Esophagus squamous epithelium (tissue), 5 donors: ENCODE measurements around the gene FGFRL1. TPM values are rescaled to one million over a fixed set of nuclear protein-coding genes. Genes with fewer than 3 reads are reported as not detected.
A peak's percentile ranks its signal among the peaks of the same experiment; 100 is the strongest.
"Not testable (repeated sequence)": the region's sequence is repeated elsewhere in the genome, so short reads cannot be mapped to it uniquely, and the experiment has no call there.

ENCODE experiments used
- DNase-seq: peaks from one replicate; lab custom pipeline; 2025; lab: John Stamatoyannopoulos, UW
- H3K27ac ChIP-seq, 4 donors: fragments of 200-600 bp; sonication (generic); one replicate each; pipeline ENCODE4 v1.5.1; 2016 to 2019; ENCODE audit warnings: mild to moderate bottlenecking in 1 of 4
- H3K27me3 ChIP-seq, 4 donors: fragments of 200-600 bp; sonication (generic); 1 replicate in 3 of 4; 2 replicates in 1 of 4; pipeline versions ENCODE4 v1.5.1 to v1.6.0; 2017 to 2021; ENCODE audit warnings: antibody characterized with exemption in 1 of 4
- H3K36me3 ChIP-seq, 3 donors: fragments of 200-600 bp; sonication (generic); one replicate each; pipeline ENCODE4 v1.5.1; 2016 to 2019
- H3K4me1 ChIP-seq, 3 donors: fragments of 200-600 bp; sonication (generic); one replicate each; pipeline ENCODE4 v1.5.1; 2017 to 2019
- H3K4me3 ChIP-seq, 4 donors: fragments of 200-600 bp; sonication (generic); 1 replicate in 3 of 4; 2 replicates in 1 of 4; pipeline ENCODE4 v1.5.1; 2016 to 2019; ENCODE audit warnings: mild to moderate bottlenecking in 2 of 4, moderate library complexity in 1 of 4
- H3K9me3 ChIP-seq, 3 donors: fragments of 200-600 bp; sonication (generic); one replicate each; pipeline ENCODE4 v1.5.1; 2016 to 2019
- CTCF ChIP-seq, 6 experiments: fragments of 450-650 bp in 4 of 6; fragments of 200-600 bp in 2 of 6; sonication (generic) in 2 of 6; IDR thresholded peaks; one replicate each; pipeline ENCODE4 v1.5.1; 2016 to 2019; ENCODE audit warnings: antibody characterized with exemption in 6 of 6, mild to moderate bottlenecking in 4 of 6, moderate library complexity in 4 of 6
- POLR2A ChIP-seq, 4 donors: fragments of 450-650 bp; IDR thresholded peaks; one replicate each; pipeline ENCODE4 v1.6.1; 2017; ENCODE audit warnings: antibody characterized with exemption in 4 of 4, mild to moderate bottlenecking in 4 of 4, moderate library complexity in 3 of 4
- WGBS, 2 donors: methylation state at CpG; one replicate each; pipeline ENCODE4 v1.1.5; 2018; 5-methylcytosine and 5-hydroxymethylcytosine counted together
- intact Hi-C: fragments of 100-400 bp; cut with DNase I; formaldehyde crosslinking; loops from one replicate; pipeline ENCODE4 v1.15.0; 2022
- total RNA-seq, 4 donors: library from RNA; depleted of rRNA; stranded (reverse); fragments of >200 nt; gene quantifications; one replicate each; pipeline ENCODE4 v1.1.0, GENCODE V29; 2016
- donor health status: DM: yes; HTN: yes; CAD: no.

Gene FGFRL1
- total RNA-seq, 4 donors from 2014 or later = 2.8 to 10.1 (median 4.7) TPM

DNA sequence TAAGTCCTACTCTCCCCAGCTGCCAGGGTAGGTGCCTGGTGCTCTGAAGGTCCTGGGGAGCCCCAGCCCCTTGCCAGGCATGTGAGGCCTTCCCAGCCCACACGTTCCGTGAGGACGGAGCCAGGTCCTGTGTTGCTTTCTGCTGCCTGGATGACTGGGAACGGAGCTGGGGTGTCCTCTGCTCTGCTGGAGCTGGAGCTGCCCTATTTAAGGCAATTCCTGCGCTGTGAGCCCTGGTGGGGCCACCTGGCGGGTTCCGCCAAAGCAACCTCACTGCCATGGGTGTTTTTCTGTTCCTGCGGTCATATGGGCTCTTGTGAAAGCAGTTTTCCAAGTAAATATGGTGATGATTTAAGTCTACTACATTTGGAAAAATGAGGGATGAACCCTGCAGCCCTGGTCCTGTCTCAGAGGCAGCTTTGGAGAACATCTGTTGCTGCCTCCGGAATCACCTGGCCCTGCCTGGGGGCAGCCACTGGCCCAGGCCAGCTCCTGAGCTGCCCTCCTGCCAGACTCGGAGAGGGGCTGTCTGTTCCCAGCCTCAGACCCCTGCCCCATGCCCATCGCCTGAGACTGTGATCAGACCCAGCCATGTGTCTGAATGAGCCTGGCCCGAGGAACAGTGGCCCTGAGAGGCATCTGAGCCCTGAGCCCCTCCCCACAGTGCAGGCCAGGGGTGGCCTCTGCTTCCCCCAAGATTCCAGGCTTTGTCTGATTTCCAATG, 33.2 kb downstream of the FGFRL1 start:
- Histone ChIP-seq H3K4me1 (peaks cover 35 to 77% (median 45%) of the 10 kb centered on the region in 3 donors), H3K36me3 (no peaks in the 10 kb centered on the region), H3K9me3 (no peaks in the 10 kb centered on the region), H3K4me3 (no peak overlapping the region), H3K27ac (peak overlapping the region in 2 of 4 donors; percentile 63 to 83), H3K27me3 (peaks cover 0 to 64% (median 0%) of the 10 kb centered on the region in 4 donors)
- 50 to 100% methylated on average over 2 to 4 of the region's 12 CpGs for WGBS, 2 donors
- TF ChIP-seq POLR2A (IDR thresholded peaks at IDR 0.05) (no peak), CTCF (IDR thresholded peaks at IDR 0.05) (no peak)
- intact Hi-C loops = no loop called here
- DNase-seq = no peak

DNA sequence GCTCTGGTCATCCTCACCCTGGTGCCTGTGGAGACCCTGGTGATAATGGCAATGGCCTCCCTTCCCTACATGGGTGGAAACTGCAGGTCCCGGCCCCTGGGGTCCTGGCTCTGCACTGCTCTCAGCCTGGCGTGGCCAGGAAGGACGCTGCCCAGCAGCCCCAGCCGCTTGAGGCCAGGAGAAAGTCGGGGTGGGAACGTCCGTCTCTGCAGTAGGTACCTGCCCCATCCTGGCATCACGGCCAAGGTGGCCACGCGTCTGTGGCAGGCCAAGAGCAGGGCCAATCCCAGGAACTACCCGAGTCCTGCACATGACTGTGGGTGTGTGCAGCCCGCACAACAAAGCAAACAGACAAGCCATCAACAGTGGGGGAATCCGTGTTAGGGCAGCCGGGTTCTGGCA, 33.8 kb downstream of the FGFRL1 start:
- TF ChIP-seq CTCF (IDR thresholded peaks at IDR 0.05) = no peak
- TF ChIP-seq POLR2A (IDR thresholded peaks at IDR 0.05) = no peak
- Histone ChIP-seq H3K4me3 (no peak overlapping the region), H3K27me3 (peaks cover 0 to 66% (median 0%) of the 10 kb centered on the region in 4 donors), H3K36me3 (no peaks in the 10 kb centered on the region), H3K27ac (no peak overlapping the region), H3K9me3 (no peaks in the 10 kb centered on the region), H3K4me1 (peaks cover 30 to 72% (median 40%) of the 10 kb centered on the region in 3 donors)
- no peak for DNase-seq
- no CpG with 5 or more reads among the region's 14 CpGs for WGBS, 2 donors
- intact Hi-C loops = no loop called here

DNA sequence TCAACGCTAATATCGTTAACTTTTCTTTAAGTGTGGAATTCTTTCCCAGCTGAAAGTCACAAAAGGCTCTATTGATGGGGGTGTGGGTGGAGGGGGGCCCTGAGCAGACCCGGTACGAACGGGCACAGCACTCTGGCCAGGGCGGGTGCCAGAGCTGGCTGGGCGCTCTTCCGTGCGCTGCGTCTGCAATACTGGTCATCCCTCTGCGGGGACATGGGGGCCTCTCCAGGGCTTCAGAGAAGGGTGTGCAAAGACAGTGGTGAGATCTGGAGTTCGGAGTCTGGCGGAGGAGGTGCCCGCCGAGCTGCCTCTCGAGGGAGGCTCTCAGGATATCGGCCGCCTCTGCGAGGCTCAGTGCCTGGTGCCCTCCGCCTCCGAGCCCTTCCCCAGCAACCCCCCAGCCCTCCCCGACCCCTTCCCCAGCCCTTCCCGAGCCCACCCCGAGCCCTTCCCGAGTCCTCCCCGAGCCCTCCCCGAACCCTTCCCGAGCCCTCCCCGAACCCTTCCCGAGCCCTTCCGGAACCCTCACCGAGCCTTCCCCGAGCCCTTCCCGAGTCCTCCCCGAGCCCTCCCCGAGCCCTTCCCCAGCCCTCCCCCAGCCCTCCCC, 34.3 kb downstream of the FGFRL1 start:
- no peak for DNase-seq
- TF ChIP-seq CTCF (IDR thresholded peaks at IDR 0.05) = no peak
- TF ChIP-seq POLR2A (IDR thresholded peaks at IDR 0.05) = no peak
- WGBS, 2 donors = 63 to 80% methylated on average over 7 to 8 of the region's 36 CpGs
- H3K27ac ChIP-seq = no peak overlapping the region
- peaks cover 29 to 67% (median 40%) of the 10 kb centered on the region in 3 donors for H3K4me1 ChIP-seq
- H3K36me3 ChIP-seq = no peaks in the 10 kb centered on the region
- no peak overlapping the region for H3K4me3 ChIP-seq
- intact Hi-C loops = no loop called here
- no peaks in the 10 kb centered on the region for H3K9me3 ChIP-seq
- peaks cover 0 to 69% (median 0%) of the 10 kb centered on the region in 4 donors for H3K27me3 ChIP-seq

- DNase-seq, intact Hi-C loops, H3K9me3 ChIP-seq, H3K36me3 ChIP-seq: not testable (repeated sequence)
- Histone ChIP-seq H3K4me1 (peaks cover 22 to 58% (median 34%) of the 10 kb centered on the region in 3 donors), H3K4me3 (peak overlapping the region in 3 of 4 donors; percentile 5 to 52 (median 6)), H3K27me3 (peaks cover 0 to 71% (median 0%) of the 10 kb centered on the region in 4 donors), H3K27ac (peak overlapping the region in 1 of 4 donors; percentile 18)
- 9 to 14% methylated on average over 8 to 19 of the region's 29 CpGs for WGBS, 2 donors
These were observed 35.2 kb downstream of the FGFRL1 start for GRCh38 chr4:1046581-1047011.

DNA sequence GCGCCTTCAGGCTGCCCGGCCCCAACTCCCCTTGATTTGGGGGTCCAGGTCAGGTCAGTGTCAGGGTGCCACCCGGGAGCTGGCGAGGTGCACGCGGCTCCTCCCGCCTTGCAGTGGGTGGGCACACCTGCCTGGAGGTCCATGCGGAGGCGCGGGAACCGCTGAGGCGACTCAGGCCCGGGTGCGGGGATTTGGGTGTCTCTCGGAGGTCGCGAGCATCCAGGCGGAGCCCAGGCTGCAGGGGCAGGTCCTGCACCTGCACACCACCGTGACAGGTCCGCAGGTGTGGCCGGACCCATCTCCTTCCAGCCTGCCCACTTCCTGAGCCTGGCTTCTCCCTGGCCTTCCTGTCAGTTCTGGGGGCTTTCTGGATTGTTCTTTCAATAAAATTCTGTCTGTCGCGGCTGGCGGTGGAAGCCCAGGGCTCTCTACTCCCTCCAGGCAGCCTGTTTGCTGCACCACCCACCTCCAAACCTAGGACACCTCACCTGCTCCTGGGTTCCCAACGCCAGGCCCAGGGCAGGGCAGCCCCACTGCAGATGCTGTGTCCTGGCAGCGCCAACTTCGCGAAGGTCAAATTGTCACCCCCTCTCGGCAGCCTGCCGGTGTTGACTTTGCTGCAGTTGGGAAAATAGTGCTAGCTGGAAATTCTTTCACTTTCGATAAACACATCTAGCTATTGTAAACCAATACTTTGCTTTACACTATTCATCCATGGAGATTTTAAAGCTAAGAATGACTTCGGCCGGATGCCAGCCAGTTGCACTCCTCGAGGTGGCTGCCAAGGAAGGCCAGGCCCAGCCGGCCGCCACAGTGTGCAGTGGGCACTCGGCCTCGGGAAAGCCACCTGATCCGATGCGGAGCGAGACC, 35.9 kb downstream of the FGFRL1 start:
- peak overlapping the region in 3 of 4 donors; percentile 4 to 36 (median 18) for H3K27ac ChIP-seq
- intact Hi-C loops = no loop called here
- H3K27me3 ChIP-seq = peaks cover 0 to 78% (median 0%) of the 10 kb centered on the region in 4 donors
- peaks cover 19 to 52% (median 27%) of the 10 kb centered on the region in 3 donors for H3K4me1 ChIP-seq
- H3K9me3 ChIP-seq = no peaks in the 10 kb centered on the region
- WGBS, 2 donors = 27 to 46% methylated on average over 6 to 20 of the region's 41 CpGs
- DNase-seq = no peak
- TF ChIP-seq POLR2A (IDR thresholded peaks at IDR 0.05) (no peak), CTCF (IDR thresholded peaks at IDR 0.05) (no peak)
- peak overlapping the region in 3 of 4 donors; percentile 5 to 52 (median 13) for H3K4me3 ChIP-seq
- H3K36me3 ChIP-seq = no peaks in the 10 kb centered on the region
